Heart left ventricle (tissue), 13 donors: ENCODE measurements around the gene POMGNT1.
"Not testable (repeated sequence)": the region's sequence is repeated elsewhere in the genome, so short reads cannot be mapped to it uniquely, and the experiment has no call there.

Source experiments
- POLR2A ChIP-seq, 2 donors: fragments of 450-650 bp; IDR thresholded peaks; one replicate each; pipeline ENCODE4 v1.6.1; 2017; ENCODE audit warnings: antibody characterized with exemption in 2 of 2, mild to moderate bottlenecking in 2 of 2, moderate library complexity in 2 of 2
- TF ChIP-seq, protein P1 (sequence below), 12 donors: fragments of 200-600 bp; sonication (generic) in 4 of 12; IDR thresholded peaks; one replicate each; pipeline versions ENCODE4 v1.5.0 to v1.8.0; 2018 to 2022; ENCODE audit warnings: antibody characterized with exemption in 12 of 12, mild to moderate bottlenecking in 5 of 12
- donor health status: ischemic (EF 13 %, LVEDD 7.1; RV severe dilation, severe dysfunction).
- donor health status: DM: no; HTN: yes; CAD: no.
- donor health status: DM: no; HTN: no; CAD: no.
- donor health status: ischemic (EF 25% LVEDD 6.9; RV normal size, moderate dysfunction).
- donor health status: ischemic (EF 25% LVEDD 5.7; RV mildly dilated, moderate dysfunction).
- donor health status: ischemic (EF 35%, LVEDD 5.7; RV mildly dilated, moderate dysfunction).
- donor health status: nonischemic (EF 11% LVEDD 7.7; RV severe dilation, severe dysfunction).
- donor health status: DM: yes; HTN: yes; CAD: no.
- donor health status: PGD.
- donor health status: ischemic (EF 29% LVEDD 5.4; RV normal size, mild dysfunction).
- donor health status: nonischemic (EF 23%, LVEDD 6.1; RV moderate dilation, normal function).

- TF ChIP-seq, protein P1, sequence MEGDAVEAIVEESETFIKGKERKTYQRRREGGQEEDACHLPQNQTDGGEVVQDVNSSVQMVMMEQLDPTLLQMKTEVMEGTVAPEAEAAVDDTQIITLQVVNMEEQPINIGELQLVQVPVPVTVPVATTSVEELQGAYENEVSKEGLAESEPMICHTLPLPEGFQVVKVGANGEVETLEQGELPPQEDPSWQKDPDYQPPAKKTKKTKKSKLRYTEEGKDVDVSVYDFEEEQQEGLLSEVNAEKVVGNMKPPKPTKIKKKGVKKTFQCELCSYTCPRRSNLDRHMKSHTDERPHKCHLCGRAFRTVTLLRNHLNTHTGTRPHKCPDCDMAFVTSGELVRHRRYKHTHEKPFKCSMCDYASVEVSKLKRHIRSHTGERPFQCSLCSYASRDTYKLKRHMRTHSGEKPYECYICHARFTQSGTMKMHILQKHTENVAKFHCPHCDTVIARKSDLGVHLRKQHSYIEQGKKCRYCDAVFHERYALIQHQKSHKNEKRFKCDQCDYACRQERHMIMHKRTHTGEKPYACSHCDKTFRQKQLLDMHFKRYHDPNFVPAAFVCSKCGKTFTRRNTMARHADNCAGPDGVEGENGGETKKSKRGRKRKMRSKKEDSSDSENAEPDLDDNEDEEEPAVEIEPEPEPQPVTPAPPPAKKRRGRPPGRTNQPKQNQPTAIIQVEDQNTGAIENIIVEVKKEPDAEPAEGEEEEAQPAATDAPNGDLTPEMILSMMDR (IDR thresholded peaks at IDR 0.05) = not testable (repeated sequence)
- TF ChIP-seq POLR2A (IDR thresholded peaks at IDR 0.05) = not testable (repeated sequence)
These were observed 43.5 kb upstream of the POMGNT1 start for GRCh38 chr1:46241733-46242132.
